Fibroblast of lung (primary cell): ENCODE measurements around the gene NMNAT3. TPM values are rescaled to one million over a fixed set of nuclear protein-coding genes. Genes with fewer than 3 reads are reported as not detected.

Experiments
- DNase-seq, 2 donors: peaks; one replicate each; pipeline versions ENCODE4 v3.0.0 to v3.0.0-alpha.2; 2010; ENCODE audit warnings: low read depth in 2 of 2
- H2AFZ ChIP-seq: 2 replicates; pipeline ENCODE4 v1.5.1; 2012; ENCODE audit warnings: low read length, control low read depth, inconsistent platforms
- H3K27ac ChIP-seq: 2 replicates; pipeline ENCODE4 v1.5.1; 2011; ENCODE audit warnings: low read length, control low read depth; ENCODE audit not compliant: insufficient read depth
- H3K27me3 ChIP-seq: 2 replicates; pipeline ENCODE4 v1.5.1; 2011; ENCODE audit warnings: mild to moderate bottlenecking, low read length; ENCODE audit not compliant: control insufficient read depth, insufficient read depth
- H3K36me3 ChIP-seq: 2 replicates; pipeline ENCODE4 v1.5.1; 2011; ENCODE audit warnings: low read length; ENCODE audit not compliant: control insufficient read depth, insufficient read depth
- H3K4me1 ChIP-seq: 2 replicates; pipeline ENCODE4 v1.5.1; 2011; ENCODE audit warnings: low read length; ENCODE audit not compliant: control insufficient read depth, insufficient read depth; ENCODE audit errors: extremely low read depth
- H3K4me2 ChIP-seq: 2 replicates; pipeline ENCODE4 v1.5.1; 2011; ENCODE audit warnings: low read length, control low read depth; ENCODE audit not compliant: insufficient read depth; ENCODE audit errors: extremely low read depth
- H3K4me3 ChIP-seq, 4 experiments: fragments of 200-600 bp in 1 of 4; sonication (generic) in 1 of 4; replicated peaks in 1 of 4; 2 replicates each; pipeline ENCODE4 v1.5.1; 2011 to 2016; ENCODE audit warnings: low read length in 4 of 4, low read depth in 3 of 4, mild to moderate bottlenecking in 3 of 4, control low read depth in 2 of 4, inconsistent platforms in 1 of 4, mixed read lengths in 1 of 4; ENCODE audit not compliant: insufficient read depth in 1 of 4; ENCODE audit errors: control extremely low read depth in 1 of 4
- H3K79me2 ChIP-seq: 2 replicates; pipeline ENCODE4 v1.5.1; 2012; ENCODE audit warnings: mild to moderate bottlenecking, low read length, inconsistent platforms; ENCODE audit not compliant: control insufficient read depth, insufficient read depth
- H3K9ac ChIP-seq: 2 replicates; pipeline ENCODE4 v1.5.1; 2011; ENCODE audit warnings: mild to moderate bottlenecking, low read length, control low read depth; ENCODE audit not compliant: insufficient read depth
- H3K9me3 ChIP-seq: 2 replicates; pipeline ENCODE4 v1.5.1; 2012; ENCODE audit warnings: low read depth, low read length; ENCODE audit not compliant: control insufficient read depth, insufficient read depth
- H4K20me1 ChIP-seq: 2 replicates; pipeline ENCODE4 v1.5.1; 2011; ENCODE audit warnings: low read length; ENCODE audit not compliant: control insufficient read depth, insufficient read depth; ENCODE audit errors: extremely low read depth
- EZH2 ChIP-seq: IDR thresholded peaks from 2 replicates; pipeline ENCODE4 v1.5.1; 2012; ENCODE audit warnings: low read length, control low read depth, mild to moderate bottlenecking; ENCODE audit errors: missing control alignments
- polyA plus RNA-seq, 2 donors: library from polyadenylated mRNA; depleted of rRNA in 1 of 2; stranded (reverse) in 1 of 2; unstranded in 1 of 2; fragments of >200 nt; gene quantifications; 2 replicates each; pipeline ENCODE4 v1.2.1, GENCODE V29; 2011 to 2012; ENCODE audit warnings: missing spikeins in 1 of 2
- total RNA-seq: library from RNA; depleted of rRNA; stranded (reverse); fragments of >200 nt; gene quantifications from 2 replicates; pipeline ENCODE4 v1.2.1, GENCODE V29; 2014
- TF ChIP-seq, protein P1 (sequence below), 2 donors: IDR thresholded peaks in 1 of 2; conservative IDR thresholded peaks in 1 of 2; 1 replicate in 1 of 2; 2 replicates in 1 of 2; pipeline ENCODE4 v1.5.1; 2011 to 2012; ENCODE audit warnings: low read length in 2 of 2, control low read depth in 1 of 2, inconsistent platforms in 1 of 2, low read depth in 1 of 2, mild to moderate bottlenecking in 1 of 2

Gene NMNAT3
- total and polyA plus RNA-seq, 2 donors (not counting 1 experiment from before 2014, with no cell fraction given) = 0.68 to 2.5 TPM

DNA sequence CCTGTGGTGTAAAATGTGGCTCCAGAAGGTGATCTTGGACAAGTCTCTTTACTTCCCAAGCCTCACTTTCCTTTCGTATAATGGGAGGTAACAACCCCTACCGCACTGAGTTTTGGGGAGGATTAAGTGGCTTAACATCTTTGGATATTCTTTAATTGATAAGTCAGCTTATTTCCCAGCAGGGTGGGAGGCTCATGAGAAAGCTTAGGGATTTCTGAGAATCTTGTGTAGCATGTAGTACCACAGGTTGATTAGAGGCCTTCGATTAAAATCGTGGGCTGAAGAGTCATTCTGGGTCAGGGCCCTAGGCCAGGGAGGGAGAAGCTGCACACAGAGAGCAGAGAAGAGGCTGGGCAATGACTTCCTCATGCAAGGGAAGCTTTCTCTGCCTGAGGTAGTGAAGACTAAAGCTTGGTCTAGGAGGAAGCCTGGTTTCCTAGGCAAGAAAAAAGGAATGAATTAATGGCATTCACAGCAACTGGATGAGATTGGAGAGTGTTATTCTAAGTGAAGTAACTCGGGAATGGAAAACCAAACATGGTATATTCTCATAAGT, 1.5 kb upstream of the NMNAT3 start:
- Histone ChIP-seq H3K27me3 (peaks cover 4% of the 10 kb centered on the region), H3K4me3 (no peak overlapping the region), H3K4me1 (no peaks in the 10 kb centered on the region), H3K36me3 (no peaks in the 10 kb centered on the region), H3K4me2 (no peak overlapping the region), H3K79me2 (no peaks in the 10 kb centered on the region), H3K27ac (no peak overlapping the region), H3K9ac (no peak overlapping the region), H4K20me1 (no peaks in the 10 kb centered on the region), H3K9me3 (no peaks in the 10 kb centered on the region), H2AFZ (no peak overlapping the region)
- DNase-seq = no peak
- TF ChIP-seq EZH2 = no peak
- TF ChIP-seq, protein P1, sequence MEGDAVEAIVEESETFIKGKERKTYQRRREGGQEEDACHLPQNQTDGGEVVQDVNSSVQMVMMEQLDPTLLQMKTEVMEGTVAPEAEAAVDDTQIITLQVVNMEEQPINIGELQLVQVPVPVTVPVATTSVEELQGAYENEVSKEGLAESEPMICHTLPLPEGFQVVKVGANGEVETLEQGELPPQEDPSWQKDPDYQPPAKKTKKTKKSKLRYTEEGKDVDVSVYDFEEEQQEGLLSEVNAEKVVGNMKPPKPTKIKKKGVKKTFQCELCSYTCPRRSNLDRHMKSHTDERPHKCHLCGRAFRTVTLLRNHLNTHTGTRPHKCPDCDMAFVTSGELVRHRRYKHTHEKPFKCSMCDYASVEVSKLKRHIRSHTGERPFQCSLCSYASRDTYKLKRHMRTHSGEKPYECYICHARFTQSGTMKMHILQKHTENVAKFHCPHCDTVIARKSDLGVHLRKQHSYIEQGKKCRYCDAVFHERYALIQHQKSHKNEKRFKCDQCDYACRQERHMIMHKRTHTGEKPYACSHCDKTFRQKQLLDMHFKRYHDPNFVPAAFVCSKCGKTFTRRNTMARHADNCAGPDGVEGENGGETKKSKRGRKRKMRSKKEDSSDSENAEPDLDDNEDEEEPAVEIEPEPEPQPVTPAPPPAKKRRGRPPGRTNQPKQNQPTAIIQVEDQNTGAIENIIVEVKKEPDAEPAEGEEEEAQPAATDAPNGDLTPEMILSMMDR (conservative IDR thresholded peaks at IDR 0.05 in 1 of 2, IDR thresholded peaks at IDR 0.05 in 1 of 2; ENCODE audit: low read depth in 1 of 2, low read length in 2 of 2) = no peak

DNA sequence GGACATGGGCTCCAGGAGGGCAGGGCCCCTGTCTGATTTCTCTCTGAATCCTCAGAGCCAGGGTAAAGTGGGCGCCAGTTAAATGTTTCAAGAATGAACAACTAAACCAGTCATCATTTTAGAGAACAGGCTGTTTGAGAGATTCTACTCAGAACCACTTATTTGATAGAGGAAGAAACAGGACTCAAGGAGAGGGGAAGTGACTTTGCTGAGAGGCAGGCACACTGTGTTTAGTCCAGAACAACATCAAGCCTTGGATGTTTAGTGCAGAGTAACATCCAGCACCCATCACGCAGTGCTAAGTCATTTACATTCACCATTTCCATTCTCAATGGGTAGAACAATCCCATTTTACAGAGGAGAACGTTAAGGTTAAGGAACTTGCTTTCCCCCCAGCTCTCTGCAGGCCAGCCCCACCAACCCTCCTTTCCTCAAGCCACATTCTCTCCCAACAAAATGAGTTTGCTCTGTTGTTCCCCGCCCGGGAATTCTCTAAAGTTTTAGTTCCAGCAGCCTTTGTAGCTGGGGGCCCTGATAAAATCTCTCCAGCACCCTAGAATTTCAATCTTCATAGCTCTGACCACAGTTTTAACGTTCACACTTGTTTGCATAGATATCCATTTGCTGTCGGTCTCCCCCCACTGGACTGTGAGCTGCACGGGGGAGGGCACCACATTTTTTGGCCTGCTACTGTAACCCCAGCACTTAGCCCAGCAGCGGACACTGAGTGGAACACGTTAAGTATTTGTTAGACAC, 962 bp downstream of the NMNAT3 start:
- peaks cover 4% of the 10 kb centered on the region for H3K27me3 ChIP-seq
- no peaks in the 10 kb centered on the region for H4K20me1 ChIP-seq
- peak overlapping the region in 2 of 4 experiments; percentile 48 to 56 for H3K4me3 ChIP-seq
- no peaks in the 10 kb centered on the region for H3K79me2 ChIP-seq
- H3K9ac ChIP-seq = no peak overlapping the region
- H3K4me2 ChIP-seq = no peak overlapping the region
- H3K27ac ChIP-seq = no peak overlapping the region
- H2AFZ ChIP-seq = no peak overlapping the region
- DNase-seq = no peak
- TF ChIP-seq EZH2 = no peak
- TF ChIP-seq, protein P1 (conservative IDR thresholded peaks at IDR 0.05 in 1 of 2, IDR thresholded peaks at IDR 0.05 in 1 of 2; ENCODE audit: low read depth in 1 of 2, low read length in 2 of 2) = no peak
- no peaks in the 10 kb centered on the region for H3K9me3 ChIP-seq
- no peaks in the 10 kb centered on the region for H3K4me1 ChIP-seq
- no peaks in the 10 kb centered on the region for H3K36me3 ChIP-seq

DNA sequence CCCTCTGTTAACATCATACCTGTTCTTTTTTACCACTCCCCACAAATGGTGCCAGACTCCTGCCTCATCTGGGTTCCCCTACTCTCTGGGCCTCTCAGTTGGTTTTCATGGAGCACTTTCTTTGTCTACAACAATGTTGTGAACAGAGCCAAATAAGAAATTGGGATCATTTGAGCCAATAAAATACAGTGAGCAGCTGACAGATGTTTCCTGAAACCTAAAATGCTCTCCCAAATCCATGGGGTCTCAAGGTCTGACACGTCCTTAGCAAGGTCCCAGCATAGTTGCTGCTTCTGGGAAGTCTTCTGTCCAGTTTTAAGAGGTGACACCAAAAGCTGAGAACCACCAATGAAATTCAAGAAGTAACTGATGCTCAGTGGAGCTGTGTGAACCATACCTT, 1.7 kb downstream of the NMNAT3 start:
- H3K79me2 ChIP-seq = no peaks in the 10 kb centered on the region

More for the DNA sequence above, 1.7 kb downstream of the NMNAT3 start:
- H3K4me1 ChIP-seq = no peaks in the 10 kb centered on the region
- no peak overlapping the region for H3K9ac ChIP-seq
- no peaks in the 10 kb centered on the region for H3K36me3 ChIP-seq
- H3K4me2 ChIP-seq = no peak overlapping the region
- no peaks in the 10 kb centered on the region for H3K9me3 ChIP-seq
- DNase-seq = no peak
- peaks cover 4% of the 10 kb centered on the region for H3K27me3 ChIP-seq
- no peak overlapping the region for H3K4me3 ChIP-seq
- TF ChIP-seq, protein P1 (conservative IDR thresholded peaks at IDR 0.05 in 1 of 2, IDR thresholded peaks at IDR 0.05 in 1 of 2; ENCODE audit: low read depth in 1 of 2, low read length in 2 of 2) = no peak
- H3K27ac ChIP-seq = no peak overlapping the region
- no peaks in the 10 kb centered on the region for H4K20me1 ChIP-seq
- H2AFZ ChIP-seq = no peak overlapping the region
